GM12891 (cell line): ENCODE data around the gene KRTAP10-7.
"Not testable (repeated sequence)": the region's sequence is repeated elsewhere in the genome, so short reads cannot be mapped to it uniquely, and the experiment has no call there.

Experiments used
- PAX5 ChIP-seq: IDR thresholded peaks from 2 replicates; pipeline ENCODE4 v1.6.1; 2011; ENCODE audit warnings: low read length, moderate library complexity, mild to moderate bottlenecking; ENCODE audit not compliant: insufficient read depth, severe bottlenecking
- POLR2A ChIP-seq: IDR thresholded peaks from 2 replicates; pipeline ENCODE4 v1.6.1; 2011; ENCODE audit warnings: low read depth, low read length, control low read depth
- POLR2AphosphoS5 ChIP-seq: IDR thresholded peaks from 2 replicates; pipeline ENCODE4 v1.6.1; 2011; ENCODE audit warnings: low read depth, low read length, control low read depth
- TAF1 ChIP-seq: IDR thresholded peaks from 2 replicates; pipeline ENCODE4 v1.6.1; 2011; ENCODE audit warnings: low read depth, low read length, control low read depth

- not testable (repeated sequence) for TF ChIP-seq POLR2A, POLR2AphosphoS5, PAX5, TAF1
Measured at GRCh38 chr21:44558329-44558675, 42.1 kb upstream of the KRTAP10-7 start.
